Motor neuron (in vitro differentiated cells): ENCODE results near the gene FAM53A. TPM values are rescaled to one million over a fixed set of nuclear protein-coding genes. Genes with fewer than 3 reads are reported as not detected.

Source experiments
- ATAC-seq, 8 experiments: fragments of 200-7000 bp; cut with Tn5 transposase; replicated peaks in 6 of 8; 2 replicates each; pipeline ENCODE4 v1.8.0; 2021; ENCODE audit warnings: mild to moderate bottlenecking in 8 of 8, moderate library complexity in 8 of 8
- H3K27ac ChIP-seq, 2 donors: fragments of 250-450 bp; sonication (Bioruptor Pico); 2 replicates each; pipeline ENCODE4 v1.9.0; 2021; ENCODE audit warnings: antibody characterized with exemption in 2 of 2, mild to moderate bottlenecking in 2 of 2, moderate library complexity in 1 of 2
- H3K4me1 ChIP-seq, 2 donors: fragments of 250-450 bp; sonication (Bioruptor Pico); replicated peaks in 1 of 2; 2 replicates each; pipeline ENCODE4 v1.6.1; 2021; ENCODE audit warnings: antibody characterized with exemption in 2 of 2, mild to moderate bottlenecking in 2 of 2, moderate library complexity in 1 of 2
- H3K4me3 ChIP-seq, 5 donors: fragments of 250-450 bp; sonication (Bioruptor Pico); 2 replicates each; pipeline ENCODE4 v1.9.0; 2021; ENCODE audit warnings: antibody characterized with exemption in 5 of 5, mild to moderate bottlenecking in 5 of 5, moderate library complexity in 4 of 5
- WGBS, 10 experiments: fragments of 450-650 bp; shearing (Covaris generic); methylation state at CpG; one replicate each; pipeline ENCODE4 v1.0.0; 2022; 5-methylcytosine and 5-hydroxymethylcytosine counted together
- in situ Hi-C, 9 experiments: fragments of 400-800 bp; cut with MboI; loops; one replicate each; pipeline ENCODE4 v1.15.0; 2021; ENCODE audit warnings: low sequenced_read_pairs in 9 of 9, low pct_unique_long_range_greater_than_20kb in 2 of 9; ENCODE audit not compliant: unreplicated experiment in 9 of 9
- total RNA-seq, 8 experiments: library from RNA; unstranded; fragments of 300-600 nt; gene quantifications; 2 replicates each; pipeline versions ENCODE4 v1.2.3 to v1.2.4, GENCODE V29; 2022

Gene FAM53A
- total RNA-seq, 8 experiments from 2014 or later, result 0.87 to 7.9 (median 2.1) TPM

DNA sequence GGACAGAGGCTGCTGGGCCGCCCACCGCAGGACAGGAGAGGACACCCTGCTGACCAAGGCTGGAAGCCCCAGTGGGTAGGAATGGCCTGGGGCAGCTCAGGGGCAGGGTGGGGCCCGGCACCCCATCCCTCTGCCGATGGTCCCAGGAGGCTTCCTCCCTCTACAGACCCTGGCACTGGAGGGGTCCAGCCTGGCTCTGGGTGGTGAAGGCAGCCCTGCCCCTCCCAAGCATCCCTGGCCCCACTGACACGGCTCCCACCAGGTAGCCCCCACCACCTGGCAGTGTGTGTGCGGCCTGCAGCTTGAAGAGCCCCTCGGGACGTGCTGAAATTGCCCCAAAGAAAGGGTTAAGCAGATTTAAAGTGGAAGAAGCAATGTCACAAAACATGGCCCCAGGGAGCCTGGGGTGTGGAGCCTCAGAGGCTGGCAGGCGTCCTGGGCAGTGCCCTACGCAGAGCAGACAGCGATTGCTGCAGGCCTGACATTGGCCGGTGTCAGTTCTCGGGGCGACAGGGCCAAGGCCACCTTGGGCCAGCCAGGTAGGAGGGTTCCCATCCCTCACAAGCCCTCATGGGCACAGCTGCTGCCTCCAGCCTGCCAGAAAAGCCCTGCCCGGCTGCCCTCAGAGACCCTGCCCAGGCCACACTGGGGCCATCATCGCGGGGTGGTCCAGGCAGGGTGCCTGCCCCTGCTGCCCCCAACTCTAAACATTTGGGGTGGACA is 80.5 kb downstream of the FAM53A start:
- Histone ChIP-seq H3K4me3 (no peak overlapping the region), H3K27ac (no peak overlapping the region), H3K4me1 (peaks cover 52 to 56% of the 10 kb centered on the region in 2 donors)
- 50 to 100% (median 87%) methylated on average over 1 to 3 of the region's 17 CpGs; no CpG with 5 or more reads in 6 of the 10 experiments for WGBS, 10 experiments
- peak in 3 of 8 experiments; percentile 21 to 48 (median 34) for ATAC-seq
- in situ Hi-C loops, result no loop called here

DNA sequence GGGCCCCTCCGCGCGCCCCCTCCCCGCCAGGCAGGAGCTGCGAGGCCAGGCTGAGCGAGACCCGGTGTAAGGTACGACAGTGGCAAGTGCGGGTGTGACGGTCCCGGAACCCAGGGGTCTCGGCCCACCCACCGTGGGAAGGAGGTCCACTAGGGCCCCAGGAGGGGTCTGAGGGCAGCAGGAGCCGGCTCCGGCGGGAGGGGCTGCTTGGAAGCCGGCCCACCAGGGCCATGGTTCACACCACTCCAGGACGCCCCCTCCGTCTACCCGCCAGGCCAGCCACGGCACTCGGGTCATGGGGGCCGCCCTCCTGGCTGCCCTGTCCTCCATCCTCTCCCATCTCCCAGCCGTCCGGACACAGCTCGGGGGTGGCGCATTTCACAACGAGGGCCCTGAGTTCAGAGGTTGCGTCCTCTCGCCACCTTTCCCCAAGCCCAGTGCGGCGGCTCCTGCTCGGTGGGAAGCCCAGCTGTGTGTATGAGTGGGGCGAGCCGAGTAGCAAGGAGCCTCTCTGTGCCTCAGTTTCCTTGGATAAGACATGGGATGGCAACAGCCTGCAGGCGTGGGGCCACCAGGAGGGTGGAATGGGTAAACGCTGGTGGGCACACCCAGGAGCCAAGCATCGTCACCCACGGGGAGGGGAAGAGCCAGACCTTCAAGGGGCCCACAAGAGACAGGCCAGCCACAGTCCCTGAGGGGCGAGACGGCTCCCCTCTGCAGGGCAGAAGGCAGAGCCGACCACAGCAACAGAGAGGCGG is 81.3 kb downstream of the FAM53A start:
- Histone ChIP-seq H3K4me3 (no peak overlapping the region), H3K27ac (no peak overlapping the region), H3K4me1 (peaks cover 51 to 52% of the 10 kb centered on the region in 2 donors)
- ATAC-seq, result peak in 3 of 8 experiments; percentile 8 to 16 (median 9)
- in situ Hi-C loops, result no loop called here
- 60 to 95% (median 85%) methylated on average over 2 to 7 of the region's 43 CpGs; no CpG with 5 or more reads in 5 of the 10 experiments for WGBS, 10 experiments

DNA sequence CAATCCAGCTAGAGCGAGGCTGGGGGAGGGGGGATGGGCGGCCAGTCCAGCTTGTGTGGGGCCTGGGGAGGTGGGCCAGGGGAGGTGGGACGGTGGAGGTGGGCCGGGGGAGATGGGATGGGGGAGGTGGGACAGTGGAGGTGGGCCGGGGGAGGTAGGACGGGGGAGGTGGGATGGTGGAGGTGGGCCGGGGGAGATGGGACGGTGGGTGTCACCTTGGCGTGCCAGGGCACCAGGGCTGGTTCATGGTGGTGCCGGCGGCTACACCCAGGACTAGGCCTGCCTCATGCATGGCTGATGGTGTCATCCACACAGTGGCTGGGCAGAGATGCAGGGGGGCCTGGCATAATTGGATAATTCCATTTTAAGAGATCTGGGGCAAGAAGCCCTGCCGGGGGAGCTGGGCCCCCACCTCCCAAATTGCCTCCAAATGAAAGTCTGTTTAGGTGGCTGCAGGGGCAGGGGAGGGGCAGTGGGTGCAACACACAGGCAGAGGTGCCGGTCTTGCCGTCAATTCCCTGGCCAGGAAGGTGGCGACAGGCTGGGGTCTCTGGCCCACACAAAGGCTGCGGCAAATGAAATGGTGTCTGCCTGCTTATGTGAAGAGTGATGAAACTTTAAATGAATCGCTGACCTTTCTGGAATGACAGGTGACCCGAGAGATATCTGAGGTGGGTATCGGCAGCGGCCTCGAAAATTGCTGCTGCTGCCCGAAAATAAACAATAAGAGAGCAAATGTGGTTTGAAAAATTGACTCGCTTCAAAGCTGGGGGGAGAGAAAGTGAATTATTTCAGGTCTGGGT is 82.1 kb downstream of the FAM53A start:
- in situ Hi-C loops, result no loop called here
- no peak overlapping the region for H3K4me3 ChIP-seq
- 39 to 100% (median 70%) methylated on average over 1 to 9 of the region's 23 CpGs; no CpG with 5 or more reads in 6 of the 10 experiments for WGBS, 10 experiments
- no peak overlapping the region for H3K27ac ChIP-seq
- ATAC-seq, result peak in 3 of 8 experiments; percentile 7 to 18 (median 11)
- peaks cover 47 to 52% of the 10 kb centered on the region in 2 donors for H3K4me1 ChIP-seq

DNA sequence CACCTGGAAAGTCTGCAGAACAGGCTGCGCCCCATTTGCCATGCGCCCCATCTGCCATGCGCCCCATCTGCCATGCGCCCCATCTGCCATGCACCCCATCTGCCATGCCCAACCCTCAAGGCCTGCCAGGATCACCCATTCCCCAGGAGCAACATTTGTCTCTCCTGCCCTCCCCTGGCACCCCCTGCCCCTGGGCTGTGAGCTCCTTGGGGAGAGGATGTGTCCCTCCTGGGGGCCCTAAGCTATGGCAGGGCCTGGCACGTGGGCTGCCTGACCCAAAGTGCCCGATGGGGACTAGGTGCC is 82.6 kb downstream of the FAM53A start:
- H3K4me3 ChIP-seq, result no peak overlapping the region
- H3K4me1 ChIP-seq, result peaks cover 47 to 52% of the 10 kb centered on the region in 2 donors
- WGBS, 10 experiments, result no CpG with 5 or more reads among the region's 6 CpGs
- in situ Hi-C loops, result no loop called here
- no peak overlapping the region for H3K27ac ChIP-seq
- ATAC-seq, result no peak

DNA sequence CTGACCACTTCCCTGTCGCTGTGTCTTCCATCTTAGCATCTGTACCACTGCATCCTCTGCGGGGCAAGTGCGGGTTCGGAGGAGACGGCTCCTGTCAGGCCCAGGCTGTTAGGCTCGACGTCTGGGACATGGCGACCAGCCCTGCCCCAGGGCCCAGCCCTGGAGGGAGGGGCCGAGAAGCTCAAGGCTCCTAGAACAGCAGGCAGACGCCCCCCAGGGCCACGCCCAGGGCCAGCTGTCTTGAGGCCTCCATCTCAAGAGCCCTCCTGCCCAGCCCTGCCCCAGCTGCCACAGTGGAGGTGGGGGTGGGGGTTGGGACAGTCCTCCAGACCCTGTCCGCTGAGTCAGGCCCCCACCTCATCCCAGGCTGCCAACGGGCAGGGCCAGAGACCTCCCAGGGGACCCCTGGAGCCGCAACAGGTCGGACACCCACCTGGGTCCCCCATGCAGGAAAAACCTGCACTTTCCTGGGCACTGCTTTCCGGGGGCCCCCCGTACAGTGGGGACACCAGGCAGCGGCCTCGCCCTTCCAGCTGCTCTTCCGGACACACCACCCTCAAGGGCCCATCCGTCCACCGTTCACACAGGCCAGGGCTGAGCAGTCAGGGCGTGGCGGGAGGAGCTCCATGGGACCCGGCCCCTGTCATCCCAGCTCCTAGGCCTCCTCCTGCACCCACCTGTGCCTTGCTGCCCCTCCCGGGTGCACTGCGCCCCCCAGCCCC is 83.1 kb downstream of the FAM53A start:
- 40 to 100% methylated on average over 2 to 4 of the region's 27 CpGs; no CpG with 5 or more reads in 8 of the 10 experiments for WGBS, 10 experiments
- Histone ChIP-seq H3K27ac (no peak overlapping the region), H3K4me3 (no peak overlapping the region), H3K4me1 (peaks cover 47 to 52% of the 10 kb centered on the region in 2 donors)
- peak in 4 of 8 experiments; percentile 10 to 26 (median 17) for ATAC-seq
- in situ Hi-C loops, result no loop called here

DNA sequence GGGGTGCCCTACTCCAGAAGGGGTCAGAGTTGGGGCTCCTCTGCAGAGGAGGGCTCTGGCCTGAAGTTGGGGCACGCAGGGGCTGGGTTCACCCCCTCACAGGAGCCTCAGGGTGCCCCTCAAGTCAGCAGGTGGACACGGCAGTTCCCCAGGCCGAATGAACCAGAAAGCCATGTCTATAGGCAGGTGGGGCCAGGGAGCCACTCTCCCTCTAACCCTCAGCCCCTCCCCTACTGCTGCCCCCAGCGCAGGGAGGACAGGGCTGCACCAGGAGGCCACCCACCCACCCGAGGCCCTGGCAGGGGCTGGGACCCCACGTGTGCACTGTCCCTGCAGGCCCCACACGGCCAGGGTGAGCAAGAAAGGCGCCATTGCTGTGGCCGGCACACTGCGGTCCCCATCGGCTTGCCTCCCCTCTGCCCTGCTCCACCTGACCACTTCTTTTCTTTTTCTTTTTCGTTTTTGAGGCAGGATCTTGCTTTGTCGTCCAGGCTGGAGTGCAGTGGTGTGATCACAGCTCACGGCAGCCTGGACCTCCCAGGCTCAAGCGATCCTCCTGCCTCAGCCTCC is 83.8 kb downstream of the FAM53A start:
- in situ Hi-C loops, result no loop called here
- Histone ChIP-seq H3K4me1 (peaks cover 47 to 52% of the 10 kb centered on the region in 2 donors), H3K4me3 (no peak overlapping the region), H3K27ac (no peak overlapping the region)
- no peak for ATAC-seq
- 53 to 100% (median 80%) methylated on average over 1 to 3 of the region's 15 CpGs; no CpG with 5 or more reads in 7 of the 10 experiments for WGBS, 10 experiments

DNA sequence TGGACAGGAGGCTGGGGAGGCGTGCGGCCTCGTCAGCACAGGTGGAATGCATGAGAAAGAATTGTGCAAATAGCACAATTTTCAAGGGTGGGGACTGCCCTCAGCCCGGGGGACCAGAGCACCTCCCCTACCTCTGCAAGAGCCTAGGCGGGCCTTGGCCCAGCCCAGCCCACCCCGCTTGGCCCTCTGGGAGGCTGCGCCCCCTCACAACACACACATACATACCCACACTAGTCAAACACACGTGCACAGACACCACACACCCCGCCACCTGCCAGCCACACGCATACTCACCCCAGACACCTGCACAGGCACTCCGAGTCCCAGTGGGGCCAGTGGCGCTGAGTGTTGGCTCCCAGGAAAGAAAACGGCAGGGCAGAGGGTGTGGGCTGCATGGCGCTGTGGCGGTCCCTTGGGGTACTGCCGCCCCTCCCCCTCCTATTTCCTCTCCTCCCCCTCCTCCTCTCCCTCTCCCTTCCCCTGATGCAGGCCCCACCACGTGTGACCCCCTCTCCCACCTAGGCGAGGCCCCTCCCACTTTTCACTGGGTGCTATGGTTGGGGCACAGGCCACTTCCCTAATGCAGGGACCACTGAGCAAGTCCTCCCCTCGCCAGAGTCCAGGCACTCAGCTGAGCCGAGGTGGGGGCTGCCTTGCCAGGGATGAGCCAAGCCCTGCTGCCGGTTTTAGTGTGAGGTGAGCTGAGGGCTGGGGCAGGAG is 84.5 kb downstream of the FAM53A start:
- in situ Hi-C loops, result no loop called here
- no peak overlapping the region for H3K27ac ChIP-seq
- peaks cover 42 to 47% of the 10 kb centered on the region in 2 donors for H3K4me1 ChIP-seq
- peak in 1 of 8 experiments; percentile 11 for ATAC-seq
- whole genome bisulfite sequencing, 10 experiments, result 85 to 100% methylated on average over 3 to 4 of the region's 21 CpGs; no CpG with 5 or more reads in 8 of the 10 experiments
- no peak overlapping the region for H3K4me3 ChIP-seq

DNA sequence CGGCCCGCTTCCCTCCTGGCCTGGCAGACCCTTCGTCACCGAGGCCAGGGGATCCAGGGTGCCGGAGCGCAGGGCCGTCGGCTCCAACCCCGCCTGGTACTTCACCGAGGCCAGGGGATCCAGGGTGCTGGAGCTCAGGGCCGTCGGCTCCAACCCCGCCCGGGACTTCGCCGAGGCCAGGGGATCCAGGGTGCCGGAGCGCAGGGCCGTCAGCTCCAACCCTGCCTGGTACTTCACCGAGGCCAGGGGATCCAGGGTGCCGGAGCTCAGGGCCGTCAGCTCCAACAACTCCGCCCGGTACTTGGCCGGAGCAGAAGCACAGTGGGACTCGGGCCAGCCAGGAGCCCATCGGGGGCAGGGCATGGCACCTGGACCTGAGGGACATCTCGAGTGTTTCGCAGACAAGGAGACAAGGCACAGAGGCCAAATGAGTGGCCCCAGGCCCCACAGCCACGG is 85.1 kb downstream of the FAM53A start:
- ATAC-seq, result no peak
- in situ Hi-C loops, result no loop called here
- no peak overlapping the region for H3K27ac ChIP-seq
- WGBS, 10 experiments, result 73 to 100% (median 81%) methylated on average over 2 to 16 of the region's 30 CpGs; no CpG with 5 or more reads in 6 of the 10 experiments
- peaks cover 40 to 46% of the 10 kb centered on the region in 2 donors for H3K4me1 ChIP-seq
- no peak overlapping the region for H3K4me3 ChIP-seq

DNA sequence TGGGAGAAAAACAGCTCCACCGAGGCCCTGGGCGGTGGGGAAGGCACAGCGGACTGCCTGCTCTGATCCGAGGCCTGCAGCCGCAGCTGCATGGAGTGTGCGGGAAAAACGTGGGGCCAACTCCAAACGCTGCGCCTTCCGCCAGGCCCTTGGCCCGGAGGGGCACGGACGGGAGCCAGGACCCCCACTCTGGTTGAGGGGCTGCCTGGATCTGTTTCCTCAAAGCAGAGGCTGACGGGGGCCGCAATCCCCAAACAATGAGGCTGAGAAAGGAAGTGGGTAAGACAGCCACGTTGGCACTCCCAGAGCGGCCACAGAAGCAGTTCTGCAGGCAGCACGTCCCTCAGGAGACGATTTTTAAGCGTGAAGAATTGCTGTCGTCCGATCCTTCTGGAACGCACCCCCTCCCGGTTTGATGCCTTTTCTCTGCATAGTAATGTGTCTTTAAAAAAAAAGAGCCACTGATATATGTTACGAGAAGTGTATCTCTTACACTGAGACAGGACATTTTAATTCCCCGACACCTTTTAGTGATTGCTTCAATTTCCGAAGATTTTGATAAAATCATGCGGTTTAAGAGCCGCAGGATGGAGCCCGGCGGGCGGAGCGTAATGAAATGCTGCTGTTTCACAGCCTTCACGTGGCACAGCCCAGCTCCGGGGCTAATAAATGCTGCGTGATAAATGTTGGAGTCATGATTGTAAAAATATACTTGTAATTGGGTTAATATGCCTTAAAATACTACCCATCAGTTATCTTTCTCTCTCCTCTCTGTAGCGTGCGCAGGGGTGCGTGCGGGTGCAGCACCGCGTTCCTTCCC is 85.7 kb downstream of the FAM53A start:
- Histone ChIP-seq H3K4me3 (no peak overlapping the region), H3K27ac (no peak overlapping the region), H3K4me1 (peaks cover 40 to 44% of the 10 kb centered on the region in 2 donors)
- WGBS, 10 experiments, result 51 to 100% (median 83%) methylated on average over 1 to 27 of the region's 42 CpGs
- ATAC-seq, result no peak
- in situ Hi-C loops, result no loop called here

DNA sequence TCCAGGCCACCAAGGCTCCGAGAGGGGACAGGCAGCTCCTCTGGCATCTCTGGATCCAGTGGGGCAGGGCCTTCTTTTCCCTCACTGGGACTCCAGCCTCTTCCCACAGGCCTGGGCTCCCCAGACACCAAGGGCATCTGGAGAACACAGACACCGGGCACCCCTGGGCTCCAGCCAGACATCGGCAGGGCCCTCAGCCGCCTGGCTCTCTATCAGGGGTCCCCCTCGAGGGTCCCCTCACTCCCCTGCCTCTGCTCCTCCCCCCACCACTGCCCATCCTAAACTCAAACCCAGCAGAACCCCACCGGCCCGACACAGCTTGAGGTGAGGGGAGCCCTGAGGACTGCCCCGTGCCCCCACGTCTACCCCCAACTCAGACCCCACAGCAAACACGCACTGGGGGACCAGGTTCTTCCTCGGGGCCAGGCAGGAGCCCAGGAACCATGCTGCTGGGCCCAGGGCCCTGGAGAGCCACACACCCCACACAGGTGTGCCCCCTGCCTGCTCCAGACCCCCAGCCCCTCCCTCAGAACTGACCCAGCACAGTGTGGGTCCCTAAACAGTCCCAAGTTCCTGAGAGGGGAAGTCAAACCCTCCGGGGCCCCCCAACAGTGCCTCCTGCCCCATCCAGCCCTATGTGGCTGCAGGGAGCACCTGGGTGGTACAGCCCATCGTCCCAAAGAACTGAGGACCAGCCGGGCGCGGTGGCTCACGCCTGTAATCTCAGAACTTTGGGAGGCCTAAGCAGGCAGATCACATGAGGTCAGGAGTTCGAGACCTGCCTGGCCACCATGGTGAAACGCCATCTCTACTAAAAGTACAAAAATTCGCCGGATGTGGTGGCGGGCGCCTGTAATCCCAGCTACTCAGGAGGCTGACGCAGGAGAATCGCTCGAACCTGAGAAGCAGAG is 86.8 kb downstream of the FAM53A start:
- 70 to 100% (median 93%) methylated on average over 1 to 9 of the region's 26 CpGs; no CpG with 5 or more reads in 6 of the 10 experiments for WGBS, 10 experiments
- Histone ChIP-seq H3K27ac (no peak overlapping the region), H3K4me1 (peaks cover 41 to 43% of the 10 kb centered on the region in 2 donors), H3K4me3 (no peak overlapping the region)
- in situ Hi-C loops, result no loop called here
- no peak for ATAC-seq
